Thyroid gland (tissue), 4 donors: ENCODE results near the gene ARHGAP8.

ENCODE experiments used
- POLR2A ChIP-seq, 2 donors: fragments of 450-650 bp; IDR thresholded peaks; one replicate each; pipeline ENCODE4 v1.6.1; 2017; ENCODE audit warnings: antibody characterized with exemption in 2 of 2, mild to moderate bottlenecking in 2 of 2, moderate library complexity in 1 of 2
- TF ChIP-seq, protein P1 (sequence below), 6 experiments: fragments of 200-600 bp in 3 of 6; fragments of 450-650 bp in 3 of 6; sonication (generic) in 3 of 6; IDR thresholded peaks; one replicate each; pipeline ENCODE4 v1.5.1; 2016 to 2019; ENCODE audit warnings: antibody characterized with exemption in 6 of 6, mild to moderate bottlenecking in 2 of 6, inconsistent platforms in 1 of 6, moderate library complexity in 1 of 6

DNA sequence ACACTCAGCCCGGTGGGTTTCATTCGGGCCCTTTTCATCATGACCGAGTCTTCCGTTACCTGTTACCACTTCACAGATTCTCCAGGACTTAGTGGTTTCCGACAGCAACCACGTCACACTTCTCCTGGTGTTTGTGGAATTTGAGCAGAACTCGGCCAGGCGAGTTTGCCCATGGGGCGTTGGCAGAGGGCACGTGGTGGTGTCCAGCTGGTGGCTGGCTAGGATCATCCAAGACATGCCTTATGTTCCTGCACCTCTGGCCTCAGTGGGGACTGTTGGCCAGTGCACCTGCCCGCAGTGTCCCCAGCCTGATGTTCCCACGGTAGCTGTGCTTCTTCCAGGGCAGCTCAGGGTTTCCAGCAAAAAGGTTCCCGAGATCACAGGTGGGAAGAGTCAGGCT is 87.3 kb downstream of the ARHGAP8 start:
- TF ChIP-seq, protein P1, sequence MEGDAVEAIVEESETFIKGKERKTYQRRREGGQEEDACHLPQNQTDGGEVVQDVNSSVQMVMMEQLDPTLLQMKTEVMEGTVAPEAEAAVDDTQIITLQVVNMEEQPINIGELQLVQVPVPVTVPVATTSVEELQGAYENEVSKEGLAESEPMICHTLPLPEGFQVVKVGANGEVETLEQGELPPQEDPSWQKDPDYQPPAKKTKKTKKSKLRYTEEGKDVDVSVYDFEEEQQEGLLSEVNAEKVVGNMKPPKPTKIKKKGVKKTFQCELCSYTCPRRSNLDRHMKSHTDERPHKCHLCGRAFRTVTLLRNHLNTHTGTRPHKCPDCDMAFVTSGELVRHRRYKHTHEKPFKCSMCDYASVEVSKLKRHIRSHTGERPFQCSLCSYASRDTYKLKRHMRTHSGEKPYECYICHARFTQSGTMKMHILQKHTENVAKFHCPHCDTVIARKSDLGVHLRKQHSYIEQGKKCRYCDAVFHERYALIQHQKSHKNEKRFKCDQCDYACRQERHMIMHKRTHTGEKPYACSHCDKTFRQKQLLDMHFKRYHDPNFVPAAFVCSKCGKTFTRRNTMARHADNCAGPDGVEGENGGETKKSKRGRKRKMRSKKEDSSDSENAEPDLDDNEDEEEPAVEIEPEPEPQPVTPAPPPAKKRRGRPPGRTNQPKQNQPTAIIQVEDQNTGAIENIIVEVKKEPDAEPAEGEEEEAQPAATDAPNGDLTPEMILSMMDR (IDR thresholded peaks at IDR 0.05) = no peak
- TF ChIP-seq POLR2A (IDR thresholded peaks at IDR 0.05) = no peak
